GM23338 (cell line): ENCODE results near the gene MCCC1. TPM values are rescaled to one million over a fixed set of nuclear protein-coding genes. Genes with fewer than 3 reads are reported as not detected.
A peak's percentile ranks its signal among the peaks of the same experiment; 100 is the strongest.

Source experiments
- ATAC-seq: fragments of 200-7000 bp; cut with Tn5 transposase; 3 replicates; pipeline ENCODE4 v1.9.1; 2020
- DNase-seq: peaks from one replicate; pipeline ENCODE4 v3.0.0-alpha.2; 2015; ENCODE audit warnings: low spot score
- H2AFZ ChIP-seq: fragments of 200-600 bp; sonication (generic); 2 replicates; pipeline ENCODE4 v1.8.0; 2016; ENCODE audit warnings: antibody characterized with exemption, mild to moderate bottlenecking, moderate library complexity
- H3F3A ChIP-seq: fragments of 200-600 bp; sonication (generic); replicated peaks from 2 replicates; pipeline ENCODE4 v1.8.0; 2017; ENCODE audit warnings: antibody characterized with exemption, mixed run types, low read depth
- H3K27ac ChIP-seq: fragments of 200-600 bp; sonication (generic); 2 replicates; pipeline ENCODE4 v1.6.1; 2016; ENCODE audit warnings: low read depth
- H3K27me3 ChIP-seq: fragments of 200-600 bp; sonication (generic); 2 replicates; pipeline ENCODE4 v1.8.0; 2016; ENCODE audit warnings: mild to moderate bottlenecking, mixed run types, moderate library complexity; ENCODE audit not compliant: insufficient read depth
- H3K36me3 ChIP-seq: fragments of 200-600 bp; sonication (generic); 2 replicates; pipeline ENCODE4 v1.8.0; 2016; ENCODE audit warnings: mild to moderate bottlenecking; ENCODE audit not compliant: insufficient read depth
- H3K4me1 ChIP-seq: fragments of 200-600 bp; sonication (generic); 2 replicates; pipeline ENCODE4 v1.8.0; 2016; ENCODE audit warnings: mild to moderate bottlenecking, moderate library complexity; ENCODE audit not compliant: insufficient read depth
- H3K4me2 ChIP-seq: fragments of 200-600 bp; sonication (generic); 2 replicates; pipeline ENCODE4 v1.7.1; 2017; ENCODE audit warnings: mixed run types
- H3K4me3 ChIP-seq: fragments of 200-600 bp; sonication (generic); 2 replicates; pipeline ENCODE4 v1.6.1; 2016; ENCODE audit warnings: mixed run types
- H3K79me2 ChIP-seq: fragments of 200-600 bp; sonication (generic); replicated peaks from 2 replicates; pipeline ENCODE4 v1.8.0; 2017; ENCODE audit warnings: mild to moderate bottlenecking; ENCODE audit not compliant: insufficient read depth
- H3K9me2 ChIP-seq: fragments of 200-600 bp; sonication (generic); 2 replicates; pipeline ENCODE4 v1.8.0; 2017; ENCODE audit not compliant: insufficient read depth
- H4K20me1 ChIP-seq: fragments of 200-600 bp; sonication (generic); replicated peaks from 2 replicates; pipeline ENCODE4 v1.8.0; 2017; ENCODE audit warnings: mild to moderate bottlenecking; ENCODE audit not compliant: insufficient read depth
- H3K27ac Mint-ChIP-seq: 2 replicates; pipeline ENCODE4 v1.8.0; 2020; ENCODE audit warnings: inconsistent platforms, mild to moderate bottlenecking, moderate library complexity, mixed read lengths
- H3K27me3 Mint-ChIP-seq: 3 replicates; pipeline ENCODE4 v1.8.0; 2022; ENCODE audit warnings: low read depth, mild to moderate bottlenecking, moderate library complexity, mixed read lengths, inconsistent platforms; ENCODE audit not compliant: insufficient read depth, poor library complexity
- H3K36me3 Mint-ChIP-seq: 3 replicates; pipeline ENCODE4 v1.8.0; 2021; ENCODE audit warnings: low read depth, mild to moderate bottlenecking, inconsistent platforms, moderate library complexity, mixed read lengths
- H3K4me1 Mint-ChIP-seq: 3 replicates; pipeline ENCODE4 v1.8.0; 2020; ENCODE audit warnings: mild to moderate bottlenecking, inconsistent platforms, mixed read lengths
- H3K4me3 Mint-ChIP-seq: 3 replicates; pipeline ENCODE4 v1.8.0; 2021; ENCODE audit warnings: moderate library complexity, mild to moderate bottlenecking, inconsistent platforms, mixed read lengths
- H3K9me3 Mint-ChIP-seq: 3 replicates; pipeline ENCODE4 v1.8.0; 2020; ENCODE audit warnings: moderate library complexity, mild to moderate bottlenecking, inconsistent platforms, mixed read lengths
- CREB1 ChIP-seq: fragments of 250-450 bp; sonication (Bioruptor Pico); IDR thresholded peaks from 2 replicates; pipeline ENCODE4 v1.5.0; 2020; ENCODE audit warnings: low read depth, mild to moderate bottlenecking, moderate library complexity
- EZH2 ChIP-seq: fragments of 200-600 bp; sonication (generic); IDR thresholded peaks from one replicate; pipeline ENCODE4 v1.8.0; 2017; ENCODE audit warnings: antibody characterized with exemption, mild to moderate bottlenecking, low read depth; ENCODE audit not compliant: unreplicated experiment
- EZH2phosphoT487 ChIP-seq: fragments of 200-600 bp; sonication (generic); IDR thresholded peaks from one replicate; pipeline ENCODE4 v1.8.1; 2018; ENCODE audit warnings: antibody characterized with exemption; ENCODE audit not compliant: unreplicated experiment
- JUNB ChIP-seq: IDR thresholded peaks from one replicate; pipeline ENCODE4 v1.6.1; 2016; ENCODE audit warnings: antibody characterized with exemption; ENCODE audit not compliant: unreplicated experiment
- NANOG ChIP-seq: IDR thresholded peaks from 2 replicates; pipeline ENCODE4 v1.6.1; 2016; ENCODE audit warnings: antibody characterized with exemption, borderline replicate concordance
- POLR2AphosphoS5 ChIP-seq: IDR thresholded peaks from 2 replicates; pipeline ENCODE4 v1.6.1; 2016; ENCODE audit warnings: antibody characterized with exemption, low read depth
- STAT1 ChIP-seq: IDR thresholded peaks from one replicate; pipeline ENCODE4 v1.6.1; 2016; ENCODE audit warnings: antibody characterized with exemption; ENCODE audit not compliant: unreplicated experiment
- ZNF114 ChIP-seq: fragments of 250-450 bp; sonication (Bioruptor Pico); IDR thresholded peaks from 2 replicates; pipeline ENCODE4 v1.5.0; 2020; ENCODE audit warnings: mild to moderate bottlenecking, moderate library complexity
- ZNF331 ChIP-seq: fragments of 250-450 bp; sonication (Bioruptor Pico); IDR thresholded peaks from 2 replicates; pipeline ENCODE4 v1.5.0; 2020; ENCODE audit warnings: low read depth, mild to moderate bottlenecking, moderate library complexity
- polyA plus RNA-seq: library from polyadenylated mRNA; unstranded; fragments of >200 nt; fragmentation: Nextera tagmentation; extraction: Ambion mirVana; gene quantifications from 2 replicates; pipeline ENCODE4 v1.2.1, GENCODE V29; 2016
- total RNA-seq: library from RNA; depleted of rRNA; stranded (reverse); fragments of >200 nt; shearing (Covaris generic); gene quantifications from 2 replicates; pipeline ENCODE4 v1.2.3, GENCODE V29; 2014
- TF ChIP-seq, protein P1 (sequence below): fragments of 250-450 bp; sonication (Bioruptor Pico); IDR thresholded peaks from 2 replicates; pipeline ENCODE4 v1.5.0; 2020; ENCODE audit warnings: mild to moderate bottlenecking, moderate library complexity
- TF ChIP-seq, protein P2 (sequence below): IDR thresholded peaks from one replicate; pipeline ENCODE4 v1.6.1; 2018; ENCODE audit warnings: antibody characterized with exemption; ENCODE audit not compliant: unreplicated experiment
- TF ChIP-seq, protein P3 (sequence below): IDR thresholded peaks from 2 replicates; pipeline ENCODE4 v1.6.1; 2016; ENCODE audit warnings: antibody characterized with exemption
- TF ChIP-seq, protein P4 (sequence below), 2 experiments: fragments of 200-600 bp in 1 of 2; sonication (generic) in 1 of 2; conservative IDR thresholded peaks; 2 replicates each; pipeline versions ENCODE4 v1.5.1 to v1.6.1; 2016 to 2017; ENCODE audit warnings: antibody characterized with exemption in 2 of 2, low read depth in 2 of 2, mild to moderate bottlenecking in 2 of 2, moderate library complexity in 1 of 2

Gene MCCC1
- total and polyA plus RNA-seq, 2 experiments from 2014 or later, result 20.2 to 24.2 TPM

DNA sequence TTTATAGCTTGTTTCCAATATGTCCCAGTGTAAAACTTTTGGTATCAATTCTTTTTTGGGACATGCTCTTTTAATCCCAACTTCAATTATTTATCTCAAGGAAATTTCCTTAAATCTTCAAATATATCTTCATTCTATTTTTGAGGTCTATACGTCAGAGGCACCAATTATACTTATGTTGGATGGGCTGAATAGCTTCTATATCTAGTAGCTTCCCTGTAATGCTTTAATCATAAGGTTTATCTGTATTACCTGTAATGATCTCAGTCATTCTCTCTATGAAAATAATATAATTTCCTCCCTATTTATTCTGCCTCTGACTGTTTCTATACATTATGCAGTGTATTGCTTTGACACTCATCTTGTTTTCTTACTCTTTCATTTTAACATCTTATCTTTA, 29.9 kb upstream of the MCCC1 start:
- H3K27me3 ChIP-seq, result no peaks in the 10 kb centered on the region
- no peak overlapping the region for H3K4me2 ChIP-seq
- no peaks in the 10 kb centered on the region for H3K9me2 ChIP-seq
- Mint-ChIP-seq H3K9me3 (peaks cover 15% of the 10 kb centered on the region), H3K4me3 (no peak overlapping the region), H3K4me1 (peaks cover 4% of the 10 kb centered on the region; the same call in 1 of the 3 replicates), H3K27ac (no peak overlapping the region), H3K36me3 (peaks cover 4% of the 10 kb centered on the region; the same call in 1 of the 3 replicates), H3K27me3 (peaks cover 2% of the 10 kb centered on the region)
- no peak overlapping the region for H2AFZ ChIP-seq
- DNase-seq (peak; percentile 37), ATAC-seq (no peak)
- no peaks in the 10 kb centered on the region; the same call in 1 of the 2 replicates for H3K36me3 ChIP-seq
- H3K79me2 ChIP-seq, result no peaks in the 10 kb centered on the region
- H3F3A ChIP-seq, result no peaks in the 10 kb centered on the region
- no peak overlapping the region for H3K27ac ChIP-seq
- H3K4me1 ChIP-seq, result no peaks in the 10 kb centered on the region
- TF ChIP-seq ZNF114 (CRISPR knock-in tag), result no peak
- no peak for TF ChIP-seq ZNF331 (CRISPR knock-in tag)
- TF ChIP-seq, protein P1, sequence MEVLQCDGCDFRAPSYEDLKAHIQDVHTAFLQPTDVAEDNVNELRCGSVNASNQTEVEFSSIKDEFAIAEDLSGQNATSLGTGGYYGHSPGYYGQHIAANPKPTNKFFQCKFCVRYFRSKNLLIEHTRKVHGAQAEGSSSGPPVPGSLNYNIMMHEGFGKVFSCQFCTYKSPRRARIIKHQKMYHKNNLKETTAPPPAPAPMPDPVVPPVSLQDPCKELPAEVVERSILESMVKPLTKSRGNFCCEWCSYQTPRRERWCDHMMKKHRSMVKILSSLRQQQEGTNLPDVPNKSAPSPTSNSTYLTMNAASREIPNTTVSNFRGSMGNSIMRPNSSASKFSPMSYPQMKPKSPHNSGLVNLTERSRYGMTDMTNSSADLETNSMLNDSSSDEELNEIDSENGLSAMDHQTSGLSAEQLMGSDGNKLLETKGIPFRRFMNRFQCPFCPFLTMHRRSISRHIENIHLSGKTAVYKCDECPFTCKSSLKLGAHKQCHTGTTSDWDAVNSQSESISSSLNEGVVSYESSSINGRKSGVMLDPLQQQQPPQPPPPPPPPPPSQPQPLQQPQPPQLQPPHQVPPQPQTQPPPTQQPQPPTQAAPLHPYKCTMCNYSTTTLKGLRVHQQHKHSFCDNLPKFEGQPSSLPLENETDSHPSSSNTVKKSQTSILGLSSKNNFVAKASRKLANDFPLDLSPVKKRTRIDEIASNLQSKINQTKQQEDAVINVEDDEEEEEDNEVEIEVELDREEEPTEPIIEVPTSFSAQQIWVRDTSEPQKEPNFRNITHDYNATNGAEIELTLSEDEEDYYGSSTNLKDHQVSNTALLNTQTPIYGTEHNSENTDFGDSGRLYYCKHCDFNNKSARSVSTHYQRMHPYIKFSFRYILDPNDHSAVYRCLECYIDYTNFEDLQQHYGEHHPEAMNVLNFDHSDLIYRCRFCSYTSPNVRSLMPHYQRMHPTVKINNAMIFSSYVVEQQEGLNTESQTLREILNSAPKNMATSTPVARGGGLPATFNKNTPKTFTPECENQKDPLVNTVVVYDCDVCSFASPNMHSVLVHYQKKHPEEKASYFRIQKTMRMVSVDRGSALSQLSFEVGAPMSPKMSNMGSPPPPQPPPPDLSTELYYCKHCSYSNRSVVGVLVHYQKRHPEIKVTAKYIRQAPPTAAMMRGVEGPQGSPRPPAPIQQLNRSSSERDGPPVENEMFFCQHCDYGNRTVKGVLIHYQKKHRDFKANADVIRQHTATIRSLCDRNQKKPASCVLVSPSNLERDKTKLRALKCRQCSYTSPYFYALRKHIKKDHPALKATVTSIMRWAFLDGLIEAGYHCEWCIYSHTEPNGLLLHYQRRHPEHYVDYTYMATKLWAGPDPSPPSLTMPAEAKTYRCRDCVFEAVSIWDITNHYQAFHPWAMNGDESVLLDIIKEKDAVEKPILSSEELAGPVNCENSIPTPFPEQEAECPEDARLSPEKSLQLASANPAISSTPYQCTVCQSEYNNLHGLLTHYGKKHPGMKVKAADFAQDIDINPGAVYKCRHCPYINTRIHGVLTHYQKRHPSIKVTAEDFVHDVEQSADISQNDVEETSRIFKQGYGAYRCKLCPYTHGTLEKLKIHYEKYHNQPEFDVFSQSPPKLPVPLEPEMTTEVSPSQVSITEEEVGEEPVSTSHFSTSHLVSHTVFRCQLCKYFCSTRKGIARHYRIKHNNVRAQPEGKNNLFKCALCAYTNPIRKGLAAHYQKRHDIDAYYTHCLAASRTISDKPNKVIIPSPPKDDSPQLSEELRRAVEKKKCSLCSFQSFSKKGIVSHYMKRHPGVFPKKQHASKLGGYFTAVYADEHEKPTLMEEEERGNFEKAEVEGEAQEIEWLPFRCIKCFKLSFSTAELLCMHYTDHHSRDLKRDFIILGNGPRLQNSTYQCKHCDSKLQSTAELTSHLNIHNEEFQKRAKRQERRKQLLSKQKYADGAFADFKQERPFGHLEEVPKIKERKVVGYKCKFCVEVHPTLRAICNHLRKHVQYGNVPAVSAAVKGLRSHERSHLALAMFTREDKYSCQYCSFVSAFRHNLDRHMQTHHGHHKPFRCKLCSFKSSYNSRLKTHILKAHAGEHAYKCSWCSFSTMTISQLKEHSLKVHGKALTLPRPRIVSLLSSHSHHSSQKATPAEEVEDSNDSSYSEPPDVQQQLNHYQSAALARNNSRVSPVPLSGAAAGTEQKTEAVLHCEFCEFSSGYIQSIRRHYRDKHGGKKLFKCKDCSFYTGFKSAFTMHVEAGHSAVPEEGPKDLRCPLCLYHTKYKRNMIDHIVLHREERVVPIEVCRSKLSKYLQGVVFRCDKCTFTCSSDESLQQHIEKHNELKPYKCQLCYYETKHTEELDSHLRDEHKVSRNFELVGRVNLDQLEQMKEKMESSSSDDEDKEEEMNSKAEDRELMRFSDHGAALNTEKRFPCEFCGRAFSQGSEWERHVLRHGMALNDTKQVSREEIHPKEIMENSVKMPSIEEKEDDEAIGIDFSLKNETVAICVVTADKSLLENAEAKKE (CRISPR knock-in tag), result no peak
- TF ChIP-seq EZH2, result no peak
- TF ChIP-seq, protein P2, sequence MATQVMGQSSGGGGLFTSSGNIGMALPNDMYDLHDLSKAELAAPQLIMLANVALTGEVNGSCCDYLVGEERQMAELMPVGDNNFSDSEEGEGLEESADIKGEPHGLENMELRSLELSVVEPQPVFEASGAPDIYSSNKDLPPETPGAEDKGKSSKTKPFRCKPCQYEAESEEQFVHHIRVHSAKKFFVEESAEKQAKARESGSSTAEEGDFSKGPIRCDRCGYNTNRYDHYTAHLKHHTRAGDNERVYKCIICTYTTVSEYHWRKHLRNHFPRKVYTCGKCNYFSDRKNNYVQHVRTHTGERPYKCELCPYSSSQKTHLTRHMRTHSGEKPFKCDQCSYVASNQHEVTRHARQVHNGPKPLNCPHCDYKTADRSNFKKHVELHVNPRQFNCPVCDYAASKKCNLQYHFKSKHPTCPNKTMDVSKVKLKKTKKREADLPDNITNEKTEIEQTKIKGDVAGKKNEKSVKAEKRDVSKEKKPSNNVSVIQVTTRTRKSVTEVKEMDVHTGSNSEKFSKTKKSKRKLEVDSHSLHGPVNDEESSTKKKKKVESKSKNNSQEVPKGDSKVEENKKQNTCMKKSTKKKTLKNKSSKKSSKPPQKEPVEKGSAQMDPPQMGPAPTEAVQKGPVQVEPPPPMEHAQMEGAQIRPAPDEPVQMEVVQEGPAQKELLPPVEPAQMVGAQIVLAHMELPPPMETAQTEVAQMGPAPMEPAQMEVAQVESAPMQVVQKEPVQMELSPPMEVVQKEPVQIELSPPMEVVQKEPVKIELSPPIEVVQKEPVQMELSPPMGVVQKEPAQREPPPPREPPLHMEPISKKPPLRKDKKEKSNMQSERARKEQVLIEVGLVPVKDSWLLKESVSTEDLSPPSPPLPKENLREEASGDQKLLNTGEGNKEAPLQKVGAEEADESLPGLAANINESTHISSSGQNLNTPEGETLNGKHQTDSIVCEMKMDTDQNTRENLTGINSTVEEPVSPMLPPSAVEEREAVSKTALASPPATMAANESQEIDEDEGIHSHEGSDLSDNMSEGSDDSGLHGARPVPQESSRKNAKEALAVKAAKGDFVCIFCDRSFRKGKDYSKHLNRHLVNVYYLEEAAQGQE, result no peak
- TF ChIP-seq JUNB, result no peak
- no peak for TF ChIP-seq EZH2phosphoT487
- TF ChIP-seq STAT1, result no peak
- TF ChIP-seq, protein P3, sequence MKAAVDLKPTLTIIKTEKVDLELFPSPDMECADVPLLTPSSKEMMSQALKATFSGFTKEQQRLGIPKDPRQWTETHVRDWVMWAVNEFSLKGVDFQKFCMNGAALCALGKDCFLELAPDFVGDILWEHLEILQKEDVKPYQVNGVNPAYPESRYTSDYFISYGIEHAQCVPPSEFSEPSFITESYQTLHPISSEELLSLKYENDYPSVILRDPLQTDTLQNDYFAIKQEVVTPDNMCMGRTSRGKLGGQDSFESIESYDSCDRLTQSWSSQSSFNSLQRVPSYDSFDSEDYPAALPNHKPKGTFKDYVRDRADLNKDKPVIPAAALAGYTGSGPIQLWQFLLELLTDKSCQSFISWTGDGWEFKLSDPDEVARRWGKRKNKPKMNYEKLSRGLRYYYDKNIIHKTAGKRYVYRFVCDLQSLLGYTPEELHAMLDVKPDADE, result no peak
- no peak for TF ChIP-seq POLR2AphosphoS5
- no peak for TF ChIP-seq NANOG
- no peak for TF ChIP-seq CREB1 (CRISPR knock-in tag)
- TF ChIP-seq, protein P4, sequence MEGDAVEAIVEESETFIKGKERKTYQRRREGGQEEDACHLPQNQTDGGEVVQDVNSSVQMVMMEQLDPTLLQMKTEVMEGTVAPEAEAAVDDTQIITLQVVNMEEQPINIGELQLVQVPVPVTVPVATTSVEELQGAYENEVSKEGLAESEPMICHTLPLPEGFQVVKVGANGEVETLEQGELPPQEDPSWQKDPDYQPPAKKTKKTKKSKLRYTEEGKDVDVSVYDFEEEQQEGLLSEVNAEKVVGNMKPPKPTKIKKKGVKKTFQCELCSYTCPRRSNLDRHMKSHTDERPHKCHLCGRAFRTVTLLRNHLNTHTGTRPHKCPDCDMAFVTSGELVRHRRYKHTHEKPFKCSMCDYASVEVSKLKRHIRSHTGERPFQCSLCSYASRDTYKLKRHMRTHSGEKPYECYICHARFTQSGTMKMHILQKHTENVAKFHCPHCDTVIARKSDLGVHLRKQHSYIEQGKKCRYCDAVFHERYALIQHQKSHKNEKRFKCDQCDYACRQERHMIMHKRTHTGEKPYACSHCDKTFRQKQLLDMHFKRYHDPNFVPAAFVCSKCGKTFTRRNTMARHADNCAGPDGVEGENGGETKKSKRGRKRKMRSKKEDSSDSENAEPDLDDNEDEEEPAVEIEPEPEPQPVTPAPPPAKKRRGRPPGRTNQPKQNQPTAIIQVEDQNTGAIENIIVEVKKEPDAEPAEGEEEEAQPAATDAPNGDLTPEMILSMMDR (conservative IDR thresholded peaks at IDR 0.05; ENCODE audit: low read depth in 2 of 2), result no peak
- no peak overlapping the region for H3K4me3 ChIP-seq
- H4K20me1 ChIP-seq, result no peaks in the 10 kb centered on the region
